Measurements from ENCODE around the gene CCDC15.
"Not testable (repeated sequence)": the region's sequence is repeated elsewhere in the genome, so short reads cannot be mapped to it uniquely, and the experiment has no call there.

The CCDC15 gene

GRCh38 chr11:125084057-125084416 is 130.0 kb downstream of the CCDC15 start:
- no peak for DNase-seq

GRCh38 chr11:125084761-125085231 is 130.8 kb downstream of the CCDC15 start:
- no peak for DNase-seq

DNA sequence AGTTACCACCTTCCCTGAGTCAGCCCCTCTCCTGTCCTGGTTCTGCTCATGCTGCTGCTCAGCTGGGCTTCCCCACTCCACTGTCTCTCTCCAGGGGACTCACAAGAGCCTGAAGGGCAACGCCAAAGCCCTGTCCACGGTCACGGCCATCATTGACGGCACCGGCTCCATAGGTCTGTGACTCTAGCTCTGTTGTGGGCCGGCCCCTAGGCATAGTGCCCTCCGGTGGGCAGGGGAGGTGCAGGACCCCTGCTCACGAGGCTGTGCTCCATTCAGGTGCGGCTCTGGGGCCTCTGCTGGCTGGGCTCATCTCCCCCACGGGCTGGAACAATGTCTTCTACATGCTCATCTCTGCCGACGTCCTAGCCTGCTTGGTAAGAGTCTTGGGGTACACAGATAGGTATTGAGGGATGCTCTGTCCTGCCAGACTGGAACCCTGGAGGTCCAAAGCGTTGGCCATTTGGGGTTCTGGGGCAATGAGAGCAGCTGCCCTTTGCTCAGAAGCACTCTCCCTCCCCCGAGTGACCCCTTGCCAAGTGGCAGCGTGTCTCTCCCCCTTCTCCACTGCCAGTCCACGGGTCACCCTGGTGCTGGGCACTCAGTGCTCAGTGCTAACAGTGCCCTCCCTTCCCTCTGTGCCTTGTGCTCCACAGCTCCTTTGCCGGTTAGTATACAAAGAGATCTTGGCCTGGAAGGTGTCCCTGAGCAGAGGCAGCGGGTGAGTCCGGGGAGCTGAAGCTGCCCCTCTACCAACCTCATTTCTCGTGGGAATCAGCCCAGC is 131.5 kb downstream of the CCDC15 start:
- no peak for DNase-seq

DNA sequence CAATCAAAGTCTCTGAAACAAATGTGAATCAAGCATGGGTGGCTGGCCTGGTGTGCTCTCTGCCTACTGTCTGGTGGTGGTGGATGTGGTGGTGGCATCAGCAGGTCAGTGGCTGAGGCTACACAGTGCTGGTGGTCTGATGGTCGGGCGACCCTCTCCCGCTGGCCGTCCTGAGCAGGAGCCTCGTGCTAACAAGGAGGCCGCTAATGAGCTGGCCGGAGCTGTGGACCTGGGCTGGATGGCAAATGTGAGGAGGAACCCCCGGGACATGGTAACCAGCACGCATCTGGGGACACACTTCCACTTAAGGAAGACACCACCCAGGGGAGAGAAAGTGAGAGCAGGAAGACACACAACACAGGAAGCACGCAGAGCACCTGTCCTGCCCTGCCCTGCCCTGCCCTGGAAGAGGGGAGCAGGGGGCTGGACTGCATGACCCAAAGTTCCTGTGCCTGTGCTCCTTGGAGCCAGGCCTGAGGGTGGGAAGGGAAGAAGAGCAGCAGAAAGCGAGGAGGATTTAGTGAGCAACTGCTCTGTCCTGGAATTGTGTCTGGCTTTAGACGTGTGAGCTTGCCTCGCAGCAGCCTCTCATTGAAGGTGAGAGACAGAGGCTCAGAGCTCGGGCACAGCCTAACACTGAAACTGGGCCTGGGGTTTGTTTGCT is 132.8 kb downstream of the CCDC15 start:
- DNase-seq = no peak

- DNase-seq = no peak
Observed at GRCh38 chr11:125088123-125088522, 134.1 kb downstream of the CCDC15 start.

GRCh38 chr11:125088576-125089455 is 134.8 kb downstream of the CCDC15 start:
- no peak for DNase-seq

DNA sequence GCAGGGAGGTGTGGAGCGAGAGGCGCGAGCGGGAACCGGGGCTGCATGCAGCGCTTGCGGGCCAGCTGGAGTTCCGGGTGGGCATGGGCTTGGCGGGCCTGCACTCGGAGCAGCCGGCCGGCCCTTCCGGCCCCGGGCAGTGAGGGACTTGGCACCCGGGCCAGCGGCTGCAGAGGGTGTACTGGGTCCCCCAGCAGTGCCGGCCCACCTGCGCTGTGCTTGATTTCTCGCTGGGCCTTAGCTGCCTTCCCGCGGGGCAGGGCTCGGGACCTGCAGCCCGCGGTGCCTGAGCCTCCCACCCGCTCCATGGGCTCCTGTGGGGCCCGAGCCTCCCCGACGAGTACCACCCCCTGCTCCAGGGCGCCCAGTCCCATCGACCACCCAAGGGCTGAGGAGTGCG is 135.5 kb downstream of the CCDC15 start:
- DNase-seq = not testable (repeated sequence)

- DNase-seq = not testable (repeated sequence)
Observed at GRCh38 chr11:125090151-125090550, 136.1 kb downstream of the CCDC15 start.

DNA sequence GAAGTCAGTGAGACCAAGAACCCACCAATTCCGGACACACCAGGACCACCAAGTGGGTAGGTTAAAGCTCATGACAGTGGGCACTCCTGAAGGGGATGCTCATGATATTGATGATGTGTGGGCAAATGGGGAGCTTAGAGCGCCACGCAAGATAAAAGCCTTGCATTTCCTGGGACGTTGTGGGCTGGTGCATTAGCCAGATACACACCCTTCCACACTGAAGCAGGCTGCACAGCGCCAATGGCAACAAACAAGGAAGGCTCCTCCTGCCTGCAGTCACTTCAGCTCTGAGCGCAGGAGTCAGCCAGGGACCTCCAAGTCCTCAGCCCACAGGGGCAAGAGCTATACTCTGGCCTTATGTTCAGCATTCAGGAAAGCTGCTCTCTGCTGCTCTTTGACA is 136.8 kb downstream of the CCDC15 start:
- no peak for DNase-seq
